Panc1 (cell line): Measurements from ENCODE around the gene GPR27.

Source experiments
- CTCF ChIP-seq: fragments of 450-650 bp; IDR thresholded peaks from 2 replicates; pipeline ENCODE4 v1.5.1; 2017; ENCODE audit warnings: mild to moderate bottlenecking
- POLR2AphosphoS5 ChIP-seq: IDR thresholded peaks from 2 replicates; pipeline ENCODE4 v1.6.1; 2012; ENCODE audit warnings: mild to moderate bottlenecking, low read depth, low read length, moderate library complexity

GRCh38 chr3:71726146-71726545 is 27.5 kb upstream of the GPR27 start:
- TF ChIP-seq CTCF (no peak), POLR2AphosphoS5 (no peak)
